HG03439 (cell line): ENCODE measurements around the gene CCDC106.

Experiments
- ATAC-seq: cut with Tn5 transposase; IDR thresholded peaks from one replicate; pipeline ENCODE4 v1.9.1; 2021; ENCODE audit warnings: mild to moderate bottlenecking, moderate library complexity; ENCODE audit not compliant: unreplicated experiment

CCDC106 gene

DNA sequence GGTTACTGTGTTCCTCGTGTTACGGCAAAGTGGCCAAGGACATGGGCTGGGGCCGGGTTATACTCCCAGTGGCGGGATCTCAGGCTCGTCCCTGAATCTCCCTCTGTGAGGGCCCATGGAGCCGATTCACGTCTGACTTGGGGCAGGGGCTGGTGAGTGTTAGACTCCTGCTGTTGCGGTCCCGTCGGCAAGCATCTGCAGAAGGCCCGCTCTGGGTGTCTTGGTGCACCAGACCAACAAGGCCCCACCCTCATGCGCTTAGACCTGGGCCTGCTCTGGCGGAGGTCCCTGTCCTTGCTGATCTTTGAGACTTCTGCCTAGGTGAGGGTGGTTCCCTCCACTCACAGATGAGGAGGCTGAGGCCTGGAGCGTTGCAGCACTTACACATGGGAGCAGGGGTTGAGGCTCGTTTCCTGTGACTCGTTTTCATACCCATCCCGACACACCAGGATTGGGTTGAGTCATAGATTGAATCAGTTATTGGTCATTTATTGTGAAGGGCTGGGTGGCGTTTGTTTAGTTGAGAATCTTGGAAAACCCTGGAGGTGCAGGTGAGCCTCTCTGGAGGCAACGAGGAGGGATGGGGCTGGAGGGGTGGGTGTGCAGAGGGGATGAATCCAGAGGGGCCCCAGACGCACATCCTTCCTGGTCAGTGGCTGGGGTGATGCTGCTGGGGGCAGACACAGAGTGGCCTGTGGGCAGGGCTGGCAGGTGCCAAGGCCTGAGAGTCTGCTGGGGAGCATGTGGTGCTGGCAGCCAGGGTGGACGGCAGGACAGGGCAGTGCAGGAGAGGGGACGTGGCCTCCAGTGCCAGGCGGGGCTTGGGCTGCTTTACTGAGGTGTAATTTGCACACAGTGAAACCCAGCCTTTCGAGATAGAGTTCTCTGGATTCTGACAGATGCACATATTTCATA lies 31.6 kb downstream of the CCDC106 start:
- ATAC-seq = no peak

DNA sequence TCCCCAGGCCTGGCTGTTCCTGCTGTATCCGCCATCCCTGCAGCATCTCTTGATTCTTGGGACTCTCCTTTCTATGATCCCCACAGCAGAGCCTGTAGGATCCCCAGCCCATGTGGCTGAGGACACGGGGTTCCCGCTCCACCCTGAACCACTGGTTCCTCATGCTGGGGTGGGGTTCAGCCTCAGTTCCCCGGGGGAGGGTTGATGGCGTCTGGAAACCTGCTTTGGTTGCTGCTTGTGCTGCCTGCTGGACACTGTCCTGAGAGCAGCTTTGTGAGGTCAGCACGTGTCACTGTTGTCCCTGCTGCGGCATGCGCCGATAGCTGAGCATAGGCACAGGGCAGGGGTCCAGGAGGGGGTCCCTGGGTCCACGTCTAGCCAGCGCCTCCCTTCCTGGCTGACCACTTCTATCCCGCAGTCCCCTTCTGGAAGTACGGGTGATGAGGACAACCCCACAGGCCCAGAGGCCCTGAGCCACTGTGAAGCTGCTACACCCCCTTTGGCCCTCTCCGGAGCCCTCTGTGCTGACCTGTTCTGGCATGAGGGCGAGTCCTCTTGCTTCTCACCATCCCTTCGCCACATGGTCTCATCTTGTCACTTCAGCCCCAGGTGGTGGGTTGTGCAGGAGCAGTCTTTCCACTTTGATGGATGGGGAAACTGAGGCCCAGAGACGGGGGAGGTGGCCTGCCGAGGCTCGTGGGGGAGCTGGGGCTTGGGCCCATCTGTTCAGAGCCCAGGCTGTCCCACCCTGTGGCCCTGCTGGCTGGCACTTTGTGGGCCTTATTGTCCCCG lies 32.5 kb downstream of the CCDC106 start:
- no peak for ATAC-seq

DNA sequence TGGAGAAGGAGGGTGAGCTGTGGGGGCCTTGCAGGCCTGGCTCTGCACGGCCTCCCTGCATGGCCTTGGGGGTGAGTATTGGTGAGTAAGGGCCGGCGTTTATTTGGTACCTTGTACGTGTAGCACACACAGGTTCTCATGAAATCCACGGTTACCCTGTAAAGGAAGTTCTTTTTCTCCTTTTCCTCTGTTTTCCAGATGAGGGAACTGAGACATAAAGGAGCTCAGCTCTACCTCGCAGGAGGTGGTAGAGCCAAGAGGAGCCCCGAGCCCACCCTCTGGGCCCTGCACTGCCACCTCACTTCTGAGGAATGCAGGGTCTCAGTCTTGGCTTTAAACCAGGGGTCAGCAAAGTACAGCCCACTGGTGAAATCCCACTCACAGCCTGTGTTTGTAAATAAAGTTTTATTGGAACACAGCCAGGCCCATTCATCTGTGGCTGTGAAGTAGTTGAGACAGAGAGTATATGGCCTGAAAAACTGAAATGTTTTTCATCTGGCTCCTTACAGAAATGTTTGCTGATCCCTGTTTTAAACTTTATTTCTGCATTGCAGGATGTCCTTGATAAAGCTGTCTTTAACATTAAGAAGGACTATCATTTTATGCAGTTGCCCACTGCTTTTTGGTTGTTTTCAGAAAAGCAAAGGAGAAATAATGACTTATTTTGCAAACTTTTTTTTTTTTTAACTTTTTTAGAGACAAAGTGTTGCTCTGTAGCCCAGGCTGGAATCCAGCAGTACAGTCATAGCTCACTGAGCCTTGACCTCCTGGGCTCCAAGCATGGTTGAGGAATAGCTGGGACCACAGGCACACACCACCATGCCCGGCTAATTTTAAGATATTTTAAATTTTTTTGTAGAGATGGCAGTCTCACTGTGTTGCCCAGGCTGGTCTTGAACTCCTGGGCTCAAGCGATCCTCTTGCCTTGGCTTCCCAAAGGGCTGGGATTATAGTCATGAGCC lies 33.4 kb downstream of the CCDC106 start:
- ATAC-seq = no peak

DNA sequence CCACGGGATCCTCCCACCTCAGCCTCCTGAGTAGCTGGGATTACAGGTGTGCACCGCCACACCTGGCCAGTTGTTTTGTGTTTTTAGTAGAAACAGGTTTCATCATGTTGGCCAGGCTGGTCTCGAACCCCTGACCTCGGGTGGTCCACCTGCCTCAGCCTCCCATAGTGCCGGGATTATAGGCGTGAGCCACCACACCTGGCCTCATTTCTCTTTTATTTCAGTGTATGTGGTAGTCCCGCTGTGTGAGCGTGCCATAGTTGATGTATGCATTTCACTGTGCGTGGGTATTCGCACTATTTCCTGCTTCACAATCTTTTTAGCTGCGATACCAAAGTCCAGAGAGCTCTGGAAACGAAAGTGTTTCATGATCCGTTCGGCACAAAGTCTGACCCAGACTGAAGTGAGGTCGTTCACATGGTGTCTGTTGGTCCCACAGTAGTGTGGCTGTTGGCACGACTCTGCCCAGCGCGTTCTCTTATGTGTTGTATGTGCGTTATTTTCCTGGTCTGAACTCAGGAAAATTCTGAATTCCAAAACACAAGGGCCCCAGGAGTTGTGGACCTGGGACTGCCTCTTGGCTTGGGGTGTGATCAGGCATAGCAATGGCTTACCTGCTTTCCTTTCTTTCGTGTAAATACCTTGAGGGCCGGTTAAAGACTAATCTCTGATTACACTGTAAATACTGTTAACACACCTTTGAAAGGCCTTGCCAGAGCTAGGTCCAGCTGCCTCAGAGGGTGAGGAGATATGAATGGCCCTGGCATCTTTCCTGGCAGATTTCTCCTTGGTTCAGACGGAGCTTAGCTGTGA lies 35.6 kb downstream of the CCDC106 start:
- ATAC-seq = no peak

DNA sequence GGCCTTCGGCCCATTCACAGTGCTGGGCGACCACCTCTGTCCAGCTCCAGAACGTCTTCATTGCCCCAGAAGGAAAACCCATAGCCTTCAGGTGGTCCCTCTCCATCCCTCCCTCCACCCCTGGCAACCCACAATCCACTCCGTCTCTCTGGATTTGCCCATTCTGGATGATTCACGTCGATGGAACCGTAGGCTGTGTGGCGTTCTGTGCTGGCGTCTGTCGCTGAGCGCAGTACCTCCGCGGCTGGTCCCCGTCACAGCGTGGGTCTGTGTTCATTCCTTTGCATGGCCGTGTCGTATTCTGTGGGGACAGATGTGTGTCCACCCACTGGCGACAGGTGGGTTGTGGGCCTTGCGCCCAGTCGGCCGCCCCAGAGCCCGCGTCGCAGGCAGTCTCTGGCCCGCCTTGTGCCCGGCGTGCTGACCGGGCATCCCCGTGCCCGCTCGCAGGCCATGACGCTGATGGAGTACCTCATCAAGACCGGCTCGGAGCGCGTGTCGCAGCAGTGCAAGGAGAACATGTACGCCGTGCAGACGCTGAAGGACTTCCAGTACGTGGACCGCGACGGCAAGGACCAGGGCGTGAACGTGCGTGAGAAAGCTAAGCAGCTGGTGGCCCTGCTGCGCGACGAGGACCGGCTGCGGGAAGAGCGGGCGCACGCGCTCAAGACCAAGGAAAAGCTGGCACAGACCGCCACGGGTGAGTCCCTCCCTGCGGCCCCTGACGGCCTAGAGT lies 37.1 kb downstream of the CCDC106 start:
- ATAC-seq = no peak

DNA sequence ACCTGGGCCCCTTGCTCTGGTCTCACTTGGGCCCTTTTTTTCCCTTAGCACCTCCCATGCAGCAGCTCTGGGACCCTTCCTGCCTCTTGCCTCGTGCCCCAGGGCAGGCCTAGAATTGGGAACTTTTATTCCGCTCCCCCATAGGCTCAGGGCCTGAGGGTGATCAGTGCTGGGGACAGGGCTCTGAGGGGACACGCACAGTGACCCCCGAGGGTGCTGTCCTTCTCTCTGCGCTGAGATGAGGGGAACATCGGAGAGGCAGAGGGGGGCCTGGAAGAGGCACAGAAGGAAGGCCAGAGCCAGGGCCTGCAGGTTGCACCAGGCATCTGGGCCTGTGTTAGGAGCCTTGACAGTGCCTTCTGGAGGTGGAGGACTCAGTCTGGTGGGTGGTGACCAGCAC lies 37.8 kb downstream of the CCDC106 start:
- ATAC-seq = no peak

DNA sequence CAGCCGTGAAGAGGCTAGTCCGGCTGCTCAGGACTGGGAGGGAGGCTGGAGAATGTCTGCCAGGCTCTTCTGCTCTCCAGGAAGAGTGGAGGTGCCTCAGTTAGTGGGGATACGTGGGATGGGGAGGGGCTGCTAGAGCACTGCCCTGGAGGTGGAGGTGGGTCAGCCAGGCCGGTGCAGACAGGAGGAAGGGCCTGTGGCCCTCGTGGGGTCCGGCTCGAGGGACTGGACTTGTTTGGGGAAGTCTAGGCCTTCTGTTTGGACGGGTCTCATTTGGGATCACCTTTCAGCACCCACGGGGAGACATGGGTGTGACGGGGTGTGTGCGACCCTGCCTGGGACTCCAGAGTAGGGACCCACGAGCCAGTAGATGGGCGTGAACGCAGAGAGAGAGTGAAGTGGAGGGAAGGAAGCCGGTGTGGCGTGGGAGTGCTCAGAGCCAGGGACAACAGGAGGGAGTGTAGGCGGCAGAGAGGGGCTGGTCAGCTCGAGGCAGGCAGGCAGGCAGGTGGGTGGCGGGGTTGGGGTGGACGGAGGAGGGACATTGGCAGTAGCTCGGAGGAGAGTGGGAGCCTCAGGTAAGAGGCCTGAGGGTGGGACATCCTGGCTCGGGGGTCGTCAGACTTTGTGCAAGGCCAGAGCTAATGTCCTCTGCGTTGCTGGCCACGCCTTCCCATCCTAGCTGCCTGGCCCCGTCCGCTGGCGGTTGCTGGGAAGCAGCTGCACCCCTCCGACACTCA lies 38.5 kb downstream of the CCDC106 start:
- ATAC-seq = no peak

DNA sequence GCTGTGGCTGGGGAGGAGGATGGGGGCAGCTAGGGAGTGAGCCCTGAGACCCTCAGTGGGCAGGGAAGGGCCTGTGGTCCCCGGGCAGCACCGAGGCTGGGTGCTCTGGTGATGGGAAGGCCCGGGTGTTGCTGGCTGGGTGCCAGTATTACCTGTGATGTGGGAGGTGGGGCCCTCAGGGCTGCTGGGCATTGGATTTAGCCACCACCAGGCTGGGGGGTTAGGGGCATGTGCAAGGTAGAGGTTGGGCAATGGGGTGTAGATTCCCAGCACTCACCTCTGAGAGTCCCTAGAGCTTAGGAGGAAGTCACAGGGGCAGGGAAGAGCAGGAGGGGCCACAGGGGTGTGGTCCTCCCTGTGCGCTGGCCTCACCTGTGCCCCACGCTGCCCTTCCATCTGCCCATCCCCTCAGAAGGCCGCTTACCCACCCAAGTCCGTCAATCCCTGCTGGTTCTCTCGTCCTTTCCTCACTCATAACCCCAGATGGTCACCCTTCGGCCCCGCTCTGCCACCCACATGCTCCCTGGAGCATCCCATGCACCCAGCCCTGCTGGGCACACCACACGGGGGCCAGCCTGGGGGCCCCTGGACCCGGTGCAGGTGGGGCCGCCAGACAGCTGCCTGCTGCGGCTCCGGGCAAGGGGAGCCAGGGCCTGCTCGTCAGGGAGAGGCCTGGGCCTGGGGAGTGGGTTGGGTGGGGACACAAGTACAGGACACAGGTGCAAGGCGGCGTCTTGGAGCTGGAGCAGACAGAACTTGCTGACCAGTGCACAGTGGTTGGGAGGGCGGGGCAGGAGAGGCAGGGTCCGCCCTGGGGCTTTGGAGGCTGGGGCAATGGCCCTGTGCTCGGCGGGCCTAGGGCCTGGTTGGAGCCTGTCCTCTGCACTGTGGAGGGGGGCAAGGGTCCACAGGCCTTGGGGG lies 39.5 kb downstream of the CCDC106 start:
- ATAC-seq = no peak

DNA sequence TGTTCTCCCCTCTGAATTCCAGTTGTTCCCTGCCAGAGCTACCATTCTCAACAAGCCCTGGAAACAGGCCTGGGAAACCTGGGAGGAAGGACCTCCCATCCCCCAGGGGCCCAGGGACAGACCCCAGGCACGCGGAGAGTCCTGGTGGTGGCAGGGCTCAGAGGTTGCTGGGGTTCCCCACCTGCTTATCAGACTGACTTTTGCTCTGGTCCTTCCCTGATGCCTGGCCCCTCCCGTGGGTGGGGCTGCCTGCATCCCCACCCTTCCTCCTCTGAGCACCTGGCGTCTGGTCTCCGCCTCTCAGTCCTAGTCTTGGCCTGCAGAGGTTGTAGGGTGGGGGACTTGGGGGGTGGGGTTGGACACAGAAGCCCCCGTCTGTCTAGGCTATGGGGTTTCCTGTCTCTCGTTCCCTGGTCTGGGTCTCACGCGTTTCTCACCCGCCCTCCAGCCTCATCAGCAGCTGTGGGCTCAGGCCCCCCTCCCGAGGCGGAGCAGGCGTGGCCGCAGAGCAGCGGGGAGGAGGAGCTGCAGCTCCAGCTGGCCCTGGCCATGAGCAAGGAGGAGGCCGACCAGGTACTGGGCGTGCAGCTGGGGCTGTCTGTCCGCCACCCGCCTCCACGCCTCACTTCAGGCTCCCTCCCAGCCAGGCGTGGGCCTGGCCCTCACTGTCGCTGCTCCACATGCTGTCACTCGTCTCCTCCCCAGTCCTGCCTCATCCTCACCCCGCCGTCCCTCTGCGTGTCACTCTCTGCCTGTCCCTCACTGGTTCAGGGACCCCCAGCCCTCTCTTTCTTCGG lies 40.6 kb downstream of the CCDC106 start:
- no peak for ATAC-seq

DNA sequence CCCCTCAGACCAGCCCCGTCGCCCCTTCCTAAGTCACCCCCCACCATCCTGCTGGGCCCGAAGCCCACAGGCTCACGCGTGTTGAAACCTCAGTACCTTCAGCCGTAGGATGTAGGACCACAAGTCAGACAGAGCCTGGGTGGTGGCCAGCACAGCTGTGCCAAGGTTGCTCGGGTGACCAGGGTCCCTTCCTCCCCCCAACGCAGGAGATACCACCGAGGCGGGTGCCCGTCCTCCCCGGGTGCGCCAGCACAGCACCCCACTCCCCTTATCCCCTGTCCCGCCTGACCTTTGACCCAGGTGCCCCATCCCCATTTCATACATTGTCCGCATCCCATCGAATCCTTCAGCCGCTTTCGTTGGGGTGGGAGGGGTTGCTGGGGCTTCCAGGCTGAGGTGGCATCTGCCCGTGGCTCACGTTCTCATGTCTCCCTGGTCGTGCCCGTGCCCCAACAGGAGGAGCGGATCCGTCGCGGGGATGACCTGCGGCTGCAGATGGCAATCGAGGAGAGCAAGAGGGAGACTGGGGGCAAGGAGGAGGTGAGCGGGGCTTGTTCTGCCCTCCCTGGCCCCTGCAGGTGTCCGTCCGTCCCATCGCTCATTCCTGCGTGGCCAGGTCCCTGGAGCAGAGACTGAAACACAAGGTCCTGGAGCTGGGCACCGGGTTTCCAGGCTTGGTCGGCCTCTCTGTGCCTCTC lies 41.5 kb downstream of the CCDC106 start:
- no peak for ATAC-seq

DNA sequence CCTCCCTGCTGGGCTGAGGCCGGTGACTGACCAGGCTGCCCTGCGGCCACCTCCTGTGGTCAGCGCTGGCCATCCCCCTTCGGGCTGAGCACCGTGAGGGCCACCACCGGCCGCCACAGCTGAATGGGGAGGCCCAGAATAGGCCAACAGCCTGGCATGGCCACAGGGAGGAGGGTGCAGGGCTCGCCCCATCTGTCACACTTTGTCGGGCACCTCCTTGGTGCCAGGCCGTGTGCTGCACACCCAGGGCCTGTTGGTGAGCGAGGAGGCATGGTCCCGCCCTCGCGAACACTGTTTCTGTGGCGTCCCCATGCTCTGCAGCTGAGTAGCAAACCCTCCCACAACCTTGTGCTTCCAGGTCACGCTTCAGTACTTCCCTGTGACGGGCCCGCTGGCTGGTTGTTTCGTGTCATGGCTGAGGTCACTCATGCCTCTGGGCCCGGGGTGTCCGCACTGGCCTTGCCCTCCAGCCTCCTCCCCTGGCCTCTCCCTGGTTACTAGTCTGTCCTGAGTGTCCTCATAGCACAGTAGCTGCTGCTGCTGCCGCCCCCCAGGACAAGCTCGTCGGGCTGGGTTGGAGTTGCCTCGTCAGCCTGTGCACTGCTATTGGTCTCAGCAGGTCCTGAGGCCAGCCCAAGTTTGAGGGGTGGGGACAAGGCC lies 42.2 kb downstream of the CCDC106 start:
- no peak for ATAC-seq

DNA sequence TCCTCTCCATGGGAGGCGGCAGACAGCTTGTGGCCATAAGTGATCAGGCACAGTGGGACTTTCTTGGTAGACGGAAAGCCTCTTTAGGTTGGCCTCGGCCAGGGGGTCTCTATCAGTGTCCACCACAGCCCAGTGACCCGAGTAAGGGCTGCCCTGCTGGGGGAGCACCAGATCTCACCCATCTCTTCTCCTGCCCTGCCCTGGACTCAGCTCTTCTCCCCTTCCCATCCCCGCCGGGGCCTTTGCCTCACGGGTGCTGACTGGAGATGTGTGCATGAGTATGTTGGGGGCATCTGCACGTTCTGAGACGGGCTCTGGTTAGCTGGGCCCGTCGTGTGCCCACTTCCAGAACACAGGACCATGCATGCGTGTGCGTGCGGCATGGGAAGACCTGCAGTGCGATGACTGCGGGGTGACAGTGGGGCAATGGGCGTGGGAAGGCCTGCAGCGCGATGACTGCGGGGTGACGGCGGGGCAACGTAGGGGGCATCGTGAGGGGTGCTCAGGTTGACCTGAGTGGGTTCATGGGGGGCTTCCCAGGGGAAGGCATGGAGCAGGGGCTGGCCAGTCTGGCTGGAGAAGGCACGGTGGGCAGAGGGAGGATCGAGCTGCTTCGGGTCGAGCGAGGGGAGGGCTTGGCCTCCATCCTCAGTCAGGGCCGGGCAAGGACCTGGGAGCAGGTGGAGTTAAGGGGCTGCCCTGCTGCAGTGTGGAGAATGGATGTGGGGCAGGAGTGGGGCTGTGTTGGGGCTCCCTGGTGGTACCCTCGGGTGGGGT lies 42.9 kb downstream of the CCDC106 start:
- no peak for ATAC-seq

DNA sequence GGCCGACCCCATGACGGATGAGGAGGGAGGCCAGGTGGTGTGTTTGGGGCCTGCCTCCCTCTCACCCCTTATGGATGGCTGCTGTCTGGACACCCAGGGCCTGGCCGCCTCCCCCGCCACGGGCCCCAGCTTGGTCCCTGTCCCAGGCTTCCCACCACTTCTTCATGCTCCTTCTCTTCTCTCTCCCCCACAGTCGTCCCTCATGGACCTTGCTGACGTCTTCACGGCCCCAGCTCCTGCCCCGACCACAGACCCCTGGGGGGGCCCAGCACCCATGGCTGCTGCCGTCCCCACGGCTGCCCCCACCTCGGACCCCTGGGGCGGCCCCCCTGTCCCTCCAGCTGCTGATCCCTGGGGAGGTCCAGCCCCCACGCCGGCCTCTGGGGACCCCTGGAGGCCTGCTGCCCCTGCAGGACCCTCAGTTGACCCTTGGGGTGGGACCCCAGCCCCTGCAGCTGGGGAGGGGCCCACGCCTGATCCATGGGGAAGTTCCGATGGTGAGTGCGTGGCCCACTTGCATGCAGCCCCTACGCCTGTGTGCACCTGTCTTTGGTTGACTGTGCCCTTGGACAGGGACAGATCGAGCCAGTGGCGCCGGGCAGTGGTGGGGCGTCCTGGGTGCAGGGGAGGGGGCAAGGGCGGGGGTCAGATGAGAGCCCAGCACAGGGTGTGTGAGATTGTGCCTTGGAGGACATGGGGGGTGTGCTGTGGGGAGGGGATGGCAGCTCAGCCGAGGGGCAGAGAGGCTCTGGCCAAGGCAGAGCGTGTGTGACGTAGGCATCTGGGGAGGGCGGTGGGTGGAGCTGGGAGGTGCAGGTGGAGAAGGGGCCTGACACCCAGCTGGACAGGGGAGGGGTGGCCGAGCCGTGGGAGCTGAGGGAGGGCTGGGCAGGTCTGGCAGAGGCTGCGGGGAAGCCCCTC lies 43.8 kb downstream of the CCDC106 start:
- no peak for ATAC-seq

DNA sequence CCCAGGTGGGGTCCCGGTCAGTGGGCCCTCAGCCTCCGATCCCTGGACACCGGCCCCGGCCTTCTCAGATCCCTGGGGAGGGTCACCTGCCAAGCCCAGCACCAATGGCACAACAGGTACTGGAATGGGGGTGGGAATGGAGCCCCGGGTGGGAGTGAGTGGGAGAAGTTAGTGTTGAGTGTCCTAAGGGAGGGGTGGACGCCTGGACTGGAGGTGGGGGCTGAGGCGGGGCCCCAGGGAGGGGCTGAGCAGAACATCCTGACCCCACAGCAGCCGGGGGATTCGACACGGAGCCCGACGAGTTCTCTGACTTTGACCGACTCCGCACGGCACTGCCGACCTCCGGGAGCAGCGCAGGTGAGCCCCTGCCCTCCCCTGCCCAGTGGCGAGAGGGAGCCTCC lies 44.7 kb downstream of the CCDC106 start:
- ATAC-seq = no peak
